Mononuclear cell (primary cell): ENCODE results near the gene KLF16. TPM values are rescaled to one million over a fixed set of nuclear protein-coding genes. Genes with fewer than 3 reads are reported as not detected.

ENCODE experiments used
- H3K27me3 ChIP-seq: 2 replicates; pipeline ENCODE4 v1.6.0; 2011; ENCODE audit warnings: low read length, control low read depth; ENCODE audit not compliant: insufficient read depth
- H3K4me1 ChIP-seq: 2 replicates; pipeline ENCODE4 v1.5.1; 2011; ENCODE audit warnings: mild to moderate bottlenecking, low read length, control low read depth; ENCODE audit not compliant: insufficient read depth
- H3K4me3 ChIP-seq: 2 replicates; pipeline ENCODE4 v1.5.1; 2011; ENCODE audit warnings: mild to moderate bottlenecking, low read length, moderate library complexity
- H3K9me3 ChIP-seq: 2 replicates; pipeline ENCODE4 v1.5.1; 2011; ENCODE audit warnings: low read depth, mild to moderate bottlenecking, control low read depth, low read length
- total RNA-seq: library from RNA; depleted of rRNA; stranded (reverse); fragments of >200 nt; gene quantifications from one replicate; pipeline ENCODE4 v1.2.3, GENCODE V29; 2012

The KLF16 gene
- total RNA-seq, 1 donor, result 12.4 TPM

DNA sequence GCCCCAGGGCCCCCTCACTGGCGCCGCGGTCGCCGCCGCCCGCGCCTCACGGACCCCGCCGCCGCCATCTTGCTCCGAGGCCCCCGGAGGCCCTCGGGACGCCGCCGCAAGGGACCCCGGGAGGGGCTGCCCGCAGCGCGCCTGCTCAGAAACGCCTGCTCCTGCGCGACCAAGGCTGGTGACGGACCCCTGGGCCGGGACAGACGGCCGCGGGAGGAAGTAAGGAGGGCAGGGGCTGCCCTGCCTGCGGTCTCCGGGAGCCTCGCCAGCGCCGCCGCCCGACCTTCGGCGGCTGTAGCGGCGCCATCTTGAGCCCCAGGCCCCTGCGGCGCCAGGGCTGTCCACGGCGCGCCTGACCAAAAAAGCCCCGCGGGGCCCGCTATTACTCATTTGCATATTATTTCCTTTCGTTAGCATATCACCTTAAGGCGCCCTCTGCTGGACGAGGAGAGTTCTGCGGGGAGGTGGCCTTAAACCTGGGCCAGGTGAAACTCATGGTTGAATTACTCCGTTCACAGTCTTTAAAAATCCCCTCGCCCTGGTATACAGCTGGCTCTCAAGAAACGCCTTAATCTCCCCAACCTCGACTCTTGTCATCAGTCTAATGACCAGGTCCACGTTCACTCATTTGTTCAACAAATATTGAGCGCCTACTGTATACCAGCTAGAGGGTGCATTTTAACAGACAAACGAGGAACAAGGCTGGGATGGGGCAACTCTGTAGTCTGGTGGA is 14.8 kb downstream of the KLF16 start, which contains the start of gene REXO1:
Gene REXO1 (minus strand): TSS at position 85 of the 733 bp plus-strand sequence. CDS start 125 bp downstream, outside the sequence.
- peak within 1 kb of the TSS; percentile 85 for H3K4me3 ChIP-seq
- H3K9me3 ChIP-seq, result no peaks in the 10 kb centered on the region
- H3K4me1 ChIP-seq, result peaks cover 76% of the 10 kb centered on the region
- no peaks in the 10 kb centered on the region for H3K27me3 ChIP-seq

DNA sequence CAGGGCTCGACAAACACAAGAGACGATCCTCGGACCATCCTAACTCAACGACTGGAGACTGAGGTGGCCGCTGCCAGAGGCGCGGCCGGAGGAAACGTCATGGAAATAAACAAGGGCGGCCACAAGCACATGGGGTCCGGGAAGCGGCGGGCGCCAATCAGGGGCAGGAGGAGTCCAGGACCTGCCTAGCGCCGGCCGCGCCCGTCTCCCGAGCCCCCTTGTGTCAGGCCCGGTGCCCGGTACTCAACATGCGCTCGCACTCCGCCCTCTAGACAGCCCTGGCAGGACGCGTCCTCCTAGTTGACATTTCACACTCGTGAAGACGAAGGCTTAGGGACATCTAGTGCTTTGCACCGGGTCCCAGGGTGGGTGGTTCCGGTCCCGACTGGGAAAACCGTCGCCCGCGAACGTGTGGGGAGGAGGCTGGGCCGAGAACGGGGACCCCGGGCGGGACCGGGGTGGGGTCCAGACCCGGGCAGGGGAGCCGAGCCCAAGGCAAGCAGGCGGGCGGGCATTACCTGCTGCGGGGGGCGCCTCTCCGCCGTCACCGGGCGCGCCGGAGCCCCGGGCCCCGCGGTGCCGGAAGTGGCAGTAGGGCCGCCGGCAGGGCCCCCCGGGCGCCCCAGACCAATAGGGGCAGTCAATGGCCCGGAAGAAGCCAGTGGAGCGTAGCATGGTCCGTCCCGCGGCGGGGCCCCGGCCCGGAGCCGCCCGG is 15.5 kb downstream of the KLF16 start:
- Histone ChIP-seq H3K9me3 (no peaks in the 10 kb centered on the region), H3K4me1 (peaks cover 72% of the 10 kb centered on the region), H3K27me3 (no peaks in the 10 kb centered on the region), H3K4me3 (peak overlapping the region; percentile 85)

DNA sequence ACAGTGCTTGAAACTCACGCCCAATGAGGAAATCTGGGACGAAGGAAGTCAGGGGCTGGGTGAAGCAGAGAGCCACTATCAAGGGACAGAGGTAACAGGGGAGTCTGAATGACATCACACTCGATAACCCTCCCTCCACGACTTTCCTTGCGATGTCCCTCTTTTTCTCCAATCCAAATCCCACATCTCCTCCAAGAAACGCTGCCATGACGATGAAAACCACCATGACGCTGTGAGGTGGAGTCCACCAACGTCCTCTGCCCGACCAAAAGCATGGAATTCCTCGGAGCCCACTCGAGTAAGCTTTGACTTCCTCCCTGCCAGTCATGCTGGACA is 16.1 kb downstream of the KLF16 start:
- Histone ChIP-seq H3K4me1 (peaks cover 67% of the 10 kb centered on the region), H3K4me3 (peak overlapping the region; percentile 85), H3K9me3 (no peaks in the 10 kb centered on the region)

DNA sequence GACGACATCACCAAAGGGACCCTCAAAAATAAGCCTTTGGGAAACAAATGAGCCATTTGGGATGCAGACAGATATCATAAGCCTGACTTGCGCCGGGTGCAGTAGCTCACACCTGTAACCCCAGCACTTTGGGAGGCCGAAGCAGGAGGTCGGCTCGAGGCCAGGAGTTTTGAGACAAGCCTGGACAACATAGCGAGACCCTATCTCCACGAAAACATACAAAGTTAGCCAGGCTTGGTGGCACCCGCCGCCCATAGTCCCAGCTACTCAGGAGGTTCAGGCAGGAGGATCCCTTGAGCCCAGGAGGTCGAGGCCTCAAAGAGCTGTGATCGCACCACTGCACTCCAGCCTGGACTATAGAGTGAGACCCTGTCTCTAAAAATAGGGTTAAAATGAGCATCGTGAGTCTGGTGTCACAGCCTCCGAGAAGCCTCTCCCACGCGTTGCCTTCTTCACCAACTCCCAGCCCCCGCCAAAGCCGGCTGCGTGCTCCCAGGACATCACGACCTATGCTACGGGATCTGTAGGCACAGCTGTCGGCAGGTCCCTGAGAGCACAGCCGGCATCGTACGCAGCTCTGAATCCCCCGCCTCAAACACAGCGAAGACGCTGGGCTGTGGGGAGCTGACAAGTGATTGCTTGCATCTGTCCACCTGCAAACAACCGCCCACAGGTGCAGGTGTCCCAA is 16.7 kb downstream of the KLF16 start:
- no peak overlapping the region for H3K4me3 ChIP-seq
- H3K27me3 ChIP-seq, result no peaks in the 10 kb centered on the region
- peaks cover 65% of the 10 kb centered on the region for H3K4me1 ChIP-seq
- H3K9me3 ChIP-seq, result no peaks in the 10 kb centered on the region

More for the DNA sequence above, 16.1 kb downstream of the KLF16 start:
- H3K27me3 ChIP-seq, result no peaks in the 10 kb centered on the region

DNA sequence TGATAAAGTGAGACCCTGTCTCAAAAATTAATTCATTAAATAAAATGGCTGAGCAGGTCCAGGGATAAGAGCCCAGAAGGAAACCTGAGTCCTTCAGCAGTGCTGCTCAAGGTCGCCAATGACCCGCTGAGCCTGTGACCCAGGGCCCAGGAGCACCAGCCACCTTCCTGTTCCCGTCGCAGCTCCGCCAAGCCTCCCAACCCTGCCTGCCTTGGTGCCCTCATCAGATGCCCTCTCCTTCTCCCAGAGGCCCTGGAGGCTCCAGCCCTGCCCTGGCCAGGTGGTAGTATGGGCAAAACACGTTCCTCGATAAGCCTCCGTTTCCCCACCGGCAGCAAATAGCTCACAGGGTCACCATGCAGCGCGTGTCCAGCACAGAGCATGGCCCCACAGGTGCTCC is 17.7 kb downstream of the KLF16 start:
- Histone ChIP-seq H3K4me3 (no peak overlapping the region), H3K4me1 (peaks cover 67% of the 10 kb centered on the region), H3K27me3 (no peaks in the 10 kb centered on the region), H3K9me3 (no peaks in the 10 kb centered on the region)

DNA sequence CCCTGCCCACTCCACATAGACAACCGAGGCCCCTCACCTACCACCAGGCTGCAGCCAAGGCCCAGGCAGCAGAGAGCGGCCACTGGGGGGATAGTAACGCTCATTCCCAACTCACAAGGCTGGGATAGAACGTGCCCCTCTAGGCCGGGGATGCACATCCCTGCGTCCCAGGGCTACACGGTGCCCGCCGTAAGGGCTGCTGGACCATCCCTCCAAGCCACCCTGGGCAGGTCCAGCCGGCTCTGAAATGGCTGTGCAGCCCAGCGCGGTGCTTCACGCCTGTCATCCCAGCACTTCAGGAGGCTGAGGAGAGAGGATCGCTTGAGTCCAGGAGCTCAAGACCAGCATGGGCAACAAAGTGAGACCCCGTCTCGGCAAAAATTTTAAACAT is 18.3 kb downstream of the KLF16 start:
- H3K4me1 ChIP-seq, result peaks cover 72% of the 10 kb centered on the region
- no peaks in the 10 kb centered on the region for H3K27me3 ChIP-seq
- no peaks in the 10 kb centered on the region for H3K9me3 ChIP-seq
- H3K4me3 ChIP-seq, result no peak overlapping the region

DNA sequence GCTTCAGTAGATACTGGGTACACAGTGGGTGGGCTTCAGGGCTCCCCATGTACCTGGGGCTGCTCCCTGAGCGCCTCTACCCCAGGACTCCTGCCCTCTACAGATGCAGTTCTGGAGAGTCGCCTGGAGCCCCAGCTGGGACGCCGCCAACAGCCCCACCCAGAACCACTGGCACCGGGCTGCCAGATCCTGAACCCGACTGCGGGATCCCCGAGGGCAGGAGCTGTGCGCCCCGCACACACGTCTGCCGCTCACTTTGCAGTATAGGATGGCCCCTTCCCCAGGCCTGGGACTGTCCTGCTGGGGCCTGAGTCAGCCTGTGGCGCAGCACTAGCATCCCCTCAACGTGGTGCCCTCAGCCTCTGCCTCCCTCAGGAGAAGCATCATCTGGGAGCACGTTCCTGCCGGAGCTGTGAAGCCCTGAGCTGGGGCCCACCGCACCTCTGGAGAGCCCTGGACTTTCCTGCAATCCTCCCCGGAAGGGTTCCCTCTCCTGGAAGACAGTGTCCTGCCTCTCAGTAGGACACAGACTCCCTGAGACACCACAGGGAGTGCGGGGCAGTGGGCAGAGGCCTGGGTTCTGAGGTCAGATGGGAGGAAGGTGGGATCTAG is 18.8 kb downstream of the KLF16 start:
- peaks cover 77% of the 10 kb centered on the region for H3K4me1 ChIP-seq
- no peak overlapping the region for H3K4me3 ChIP-seq
- H3K27me3 ChIP-seq, result no peaks in the 10 kb centered on the region
- no peaks in the 10 kb centered on the region for H3K9me3 ChIP-seq

DNA sequence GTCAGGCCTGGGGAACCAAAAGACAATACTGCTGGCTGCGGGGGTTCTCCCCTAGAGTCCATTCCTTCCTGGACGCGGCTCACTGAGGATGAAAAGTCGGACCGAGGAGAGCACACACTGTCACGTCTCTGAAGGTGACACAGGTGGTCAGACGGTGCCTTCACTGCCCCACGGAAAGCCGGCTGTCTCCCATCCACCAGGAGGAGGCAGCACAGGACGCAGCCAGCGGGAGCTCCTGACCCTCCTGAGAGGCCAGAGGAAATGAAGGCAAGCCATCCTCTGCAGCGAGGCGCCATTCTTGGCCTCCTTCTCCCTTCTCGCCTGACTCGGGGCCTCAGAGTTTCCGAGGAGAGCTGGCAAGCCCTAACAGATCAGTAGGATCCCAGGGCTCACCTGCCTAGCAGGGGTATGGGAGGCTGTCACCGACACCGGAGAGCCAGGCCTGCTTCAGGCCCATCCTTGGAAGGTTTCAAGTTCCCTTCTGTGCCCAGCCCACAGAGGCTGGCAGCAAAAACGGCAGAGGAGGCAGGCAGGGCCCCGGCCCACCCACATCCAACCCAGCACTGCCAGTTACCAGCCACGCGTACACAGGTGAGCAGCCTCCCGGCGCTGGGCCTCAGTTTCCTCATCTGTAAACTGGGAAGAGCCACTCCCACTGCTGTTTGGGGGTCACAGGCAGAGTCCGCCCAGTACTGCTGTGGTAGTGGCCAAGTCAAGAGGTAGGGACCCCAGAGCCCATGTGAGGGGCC is 19.6 kb downstream of the KLF16 start:
- Histone ChIP-seq H3K4me3 (no peak overlapping the region), H3K4me1 (peaks cover 75% of the 10 kb centered on the region), H3K27me3 (no peaks in the 10 kb centered on the region), H3K9me3 (no peaks in the 10 kb centered on the region)

DNA sequence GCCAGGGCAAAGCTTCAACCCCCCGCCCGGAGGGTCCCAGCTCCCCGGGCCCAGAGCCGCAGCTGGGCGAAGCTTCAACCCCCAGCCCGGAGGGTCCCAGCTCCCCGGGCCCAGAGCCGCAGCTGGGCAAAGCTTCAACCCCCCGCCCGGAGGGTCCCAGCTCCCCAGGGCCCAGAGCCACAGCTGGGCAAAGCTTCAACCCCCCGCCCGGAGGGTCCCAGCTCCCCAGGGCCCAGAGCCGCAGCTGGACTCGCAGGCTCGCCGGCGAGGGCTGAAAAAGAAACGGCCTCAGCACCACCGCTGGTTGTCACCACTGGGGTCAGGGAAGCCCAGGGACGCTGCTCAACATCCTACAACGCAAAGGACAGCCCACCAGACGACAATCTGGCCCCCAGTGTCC is 20.3 kb downstream of the KLF16 start:
- no peaks in the 10 kb centered on the region for H3K27me3 ChIP-seq
- H3K4me1 ChIP-seq, result peaks cover 74% of the 10 kb centered on the region
- no peaks in the 10 kb centered on the region for H3K9me3 ChIP-seq
- no peak overlapping the region for H3K4me3 ChIP-seq

DNA sequence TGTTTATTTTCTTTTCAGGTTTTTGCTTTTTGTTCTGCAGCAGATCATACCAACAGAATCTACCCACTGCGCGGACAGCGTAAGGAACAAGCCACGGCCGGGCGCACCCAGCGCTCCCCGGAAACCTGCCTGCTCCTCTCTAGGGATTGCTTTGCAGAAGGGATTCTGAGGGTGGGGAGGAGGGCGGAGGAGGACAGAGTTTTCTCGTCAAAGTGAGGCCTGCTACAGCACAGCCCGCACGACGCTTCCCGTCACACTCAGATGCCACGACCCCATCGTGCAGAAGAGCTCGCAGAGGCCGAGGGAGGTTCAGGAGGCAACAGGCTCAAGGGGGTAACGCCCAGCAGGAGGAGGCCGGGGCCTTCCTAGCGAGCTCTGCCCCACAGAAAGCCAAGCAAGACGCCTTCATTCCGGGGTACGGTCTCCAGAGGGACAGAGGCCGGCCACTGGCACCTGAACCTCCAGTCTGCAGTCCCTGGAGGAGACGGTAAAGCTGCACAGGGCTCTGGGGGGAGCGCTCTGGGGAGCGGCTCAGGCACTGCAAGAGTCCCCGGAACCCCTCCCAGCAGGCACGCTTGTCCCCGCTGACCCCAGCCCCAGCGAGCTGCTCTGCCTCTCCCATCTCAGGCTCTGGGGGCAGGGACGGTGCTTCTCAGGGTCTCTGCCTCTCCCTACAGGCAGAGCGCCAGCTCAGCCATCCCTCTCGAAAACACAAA is 22.0 kb downstream of the KLF16 start:
- peaks cover 68% of the 10 kb centered on the region for H3K4me1 ChIP-seq

DNA sequence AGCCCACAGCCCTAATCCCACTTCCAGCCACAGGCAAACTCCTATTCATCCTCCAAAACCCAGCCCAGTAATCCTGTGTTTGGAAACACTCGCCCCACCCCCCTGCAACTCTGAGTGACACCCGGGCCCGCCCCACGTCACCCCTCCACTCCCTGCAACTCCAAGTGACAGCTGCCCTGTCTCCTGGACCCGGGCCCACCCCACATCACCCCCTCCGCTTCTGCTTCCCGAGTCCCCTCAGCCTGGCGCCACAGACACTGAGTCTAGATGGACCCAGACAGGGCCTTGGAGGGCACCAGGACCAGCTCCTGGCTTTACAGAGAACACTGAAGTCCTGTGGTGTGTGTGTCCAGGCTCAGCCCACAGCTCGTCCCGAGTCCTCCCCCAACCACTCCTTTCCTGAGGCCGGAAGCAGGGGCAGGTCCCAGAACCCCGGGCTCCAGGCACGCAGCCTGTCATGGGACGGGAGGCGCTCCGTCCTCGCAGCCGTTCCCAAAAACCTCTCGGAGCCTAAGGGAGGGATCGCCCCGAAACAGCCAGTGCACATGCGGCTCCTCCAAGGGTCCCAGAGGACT is 22.8 kb downstream of the KLF16 start:
- Histone ChIP-seq H3K4me3 (no peak overlapping the region), H3K27me3 (no peaks in the 10 kb centered on the region), H3K4me1 (peaks cover 61% of the 10 kb centered on the region), H3K9me3 (no peaks in the 10 kb centered on the region)

More for the DNA sequence above, 22.0 kb downstream of the KLF16 start:
- Histone ChIP-seq H3K4me3 (no peak overlapping the region), H3K9me3 (no peaks in the 10 kb centered on the region), H3K27me3 (no peaks in the 10 kb centered on the region)

DNA sequence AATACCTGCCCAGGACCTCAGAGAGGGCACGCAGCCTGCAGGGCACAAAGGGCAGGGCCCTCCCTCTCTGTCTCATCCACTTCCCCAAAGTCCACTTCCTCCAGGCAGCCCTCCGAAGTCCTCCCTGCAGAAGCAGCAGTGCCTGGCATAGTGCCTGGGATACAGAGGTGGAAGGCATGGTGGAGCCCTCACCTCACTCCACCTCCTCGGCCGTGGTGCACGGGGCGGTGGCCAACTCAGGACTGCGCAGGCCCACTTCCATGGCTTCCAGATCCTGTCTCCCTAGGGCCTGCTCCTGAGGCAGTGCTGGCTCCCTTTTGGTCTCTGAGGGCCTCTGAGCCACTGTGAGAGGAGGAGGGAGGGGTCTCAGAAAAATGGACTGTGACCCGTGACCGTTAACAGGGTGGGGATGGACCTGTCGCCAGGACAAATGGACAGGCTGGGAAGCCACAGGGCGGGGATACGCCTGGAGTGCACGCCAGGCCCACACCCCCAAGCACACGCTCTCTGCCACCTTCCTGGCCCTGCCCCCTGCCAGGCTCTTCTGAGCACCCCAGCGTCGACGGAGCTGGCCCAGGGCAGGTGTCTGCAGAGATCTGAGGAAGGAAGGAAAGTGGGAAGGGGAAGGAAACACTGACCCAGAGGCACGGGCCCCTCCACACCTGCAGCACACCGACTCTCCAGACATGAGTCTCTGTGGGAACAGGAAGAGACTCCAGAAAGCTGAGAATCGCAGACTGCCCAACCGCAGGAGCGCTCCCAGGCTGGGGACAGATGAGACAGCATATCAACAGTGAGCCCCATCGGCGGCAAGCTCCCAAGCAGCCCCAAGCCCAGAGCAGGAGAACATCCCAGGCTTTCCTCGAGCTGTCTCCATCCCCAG is 23.5 kb downstream of the KLF16 start:
- Histone ChIP-seq H3K4me3 (no peak overlapping the region), H3K4me1 (peaks cover 53% of the 10 kb centered on the region), H3K9me3 (no peaks in the 10 kb centered on the region), H3K27me3 (no peaks in the 10 kb centered on the region)

DNA sequence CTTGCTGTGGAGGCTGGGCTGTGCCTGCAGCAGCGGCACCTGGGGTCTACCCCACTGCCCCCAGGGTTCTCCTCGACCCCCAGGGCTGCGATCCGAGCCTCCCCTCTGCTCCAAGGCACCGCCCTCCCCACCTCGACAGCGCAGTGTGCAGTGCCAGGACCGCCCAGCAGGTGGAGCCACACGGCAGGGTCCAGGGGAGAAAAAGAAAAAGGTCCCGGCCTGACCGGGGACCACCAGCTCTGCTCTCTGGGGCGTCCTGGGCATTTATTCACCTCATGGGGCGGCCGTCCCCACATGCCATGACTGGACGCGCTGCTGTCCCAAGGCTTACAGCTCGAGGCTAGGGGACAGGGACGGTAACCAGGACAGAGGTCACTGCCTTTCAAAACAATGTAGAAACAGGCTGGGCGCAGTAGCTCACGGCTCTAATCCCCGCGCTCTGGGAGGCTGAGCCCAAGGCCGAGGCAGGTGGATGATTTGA is 25.7 kb downstream of the KLF16 start:
- Histone ChIP-seq H3K27me3 (no peaks in the 10 kb centered on the region), H3K9me3 (no peaks in the 10 kb centered on the region), H3K4me3 (no peak overlapping the region), H3K4me1 (peaks cover 37% of the 10 kb centered on the region)
